Muscle of back (tissue), 11 donors: Measurements from ENCODE around the gene OLFM4. TPM values are rescaled to one million over a fixed set of nuclear protein-coding genes. Genes with fewer than 3 reads are reported as not detected.
A peak's percentile ranks its signal among the peaks of the same experiment; 100 is the strongest.
"Not testable (repeated sequence)": the region's sequence is repeated elsewhere in the genome, so short reads cannot be mapped to it uniquely, and the experiment has no call there.

Source experiments
- DNase-seq, 3 donors: peaks; one replicate each; pipeline versions ENCODE4 v3.0.0 to v3.0.0-alpha.2; 2013
- polyA plus RNA-seq, 10 donors: library from polyadenylated mRNA; unstranded; fragments of 120-200 nt; gene quantifications; one replicate each; pipeline ENCODE4 v1.2.1, GENCODE V29; 2013; ENCODE audit not compliant: insufficient read length in 10 of 10

Gene OLFM4
- polyA plus RNA-seq, 10 donors = 0.62 to 1.4 (median 0.84) TPM

GRCh38 chr13:53014018-53014417 lies 14.6 kb upstream of the OLFM4 start:
- not testable (repeated sequence) for DNase-seq

GRCh38 chr13:53014495-53015443 lies 13.8 kb upstream of the OLFM4 start:
- DNase-seq = no peak

GRCh38 chr13:53015971-53016370 lies 12.6 kb upstream of the OLFM4 start:
- no peak for DNase-seq

DNA sequence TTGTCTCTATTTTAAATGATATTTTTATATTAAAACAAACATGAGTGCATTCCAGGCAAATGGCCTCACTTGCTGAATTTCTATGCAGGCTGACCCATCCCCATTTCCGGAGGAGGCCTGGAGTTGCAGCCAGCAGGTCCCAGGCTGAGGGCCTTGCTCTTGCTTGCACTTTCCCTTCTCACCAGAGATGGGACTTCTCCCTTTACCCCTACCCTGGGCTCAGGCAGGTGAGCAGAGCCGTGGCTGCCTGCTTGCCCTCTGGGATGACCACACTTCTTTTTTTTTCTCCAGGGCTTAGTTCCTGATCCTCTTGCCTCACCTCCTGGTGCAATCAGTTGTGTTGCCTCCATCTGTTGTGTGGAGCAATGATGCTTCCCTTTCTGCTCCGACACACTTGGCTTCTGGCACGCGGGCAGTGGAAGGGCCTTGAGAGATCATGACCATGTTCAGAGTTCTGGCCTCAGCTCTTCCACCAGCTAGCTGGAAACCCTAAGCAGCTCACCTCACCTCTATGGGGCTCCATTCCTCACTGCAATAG lies 11.1 kb upstream of the OLFM4 start:
- DNase-seq = no peak

DNA sequence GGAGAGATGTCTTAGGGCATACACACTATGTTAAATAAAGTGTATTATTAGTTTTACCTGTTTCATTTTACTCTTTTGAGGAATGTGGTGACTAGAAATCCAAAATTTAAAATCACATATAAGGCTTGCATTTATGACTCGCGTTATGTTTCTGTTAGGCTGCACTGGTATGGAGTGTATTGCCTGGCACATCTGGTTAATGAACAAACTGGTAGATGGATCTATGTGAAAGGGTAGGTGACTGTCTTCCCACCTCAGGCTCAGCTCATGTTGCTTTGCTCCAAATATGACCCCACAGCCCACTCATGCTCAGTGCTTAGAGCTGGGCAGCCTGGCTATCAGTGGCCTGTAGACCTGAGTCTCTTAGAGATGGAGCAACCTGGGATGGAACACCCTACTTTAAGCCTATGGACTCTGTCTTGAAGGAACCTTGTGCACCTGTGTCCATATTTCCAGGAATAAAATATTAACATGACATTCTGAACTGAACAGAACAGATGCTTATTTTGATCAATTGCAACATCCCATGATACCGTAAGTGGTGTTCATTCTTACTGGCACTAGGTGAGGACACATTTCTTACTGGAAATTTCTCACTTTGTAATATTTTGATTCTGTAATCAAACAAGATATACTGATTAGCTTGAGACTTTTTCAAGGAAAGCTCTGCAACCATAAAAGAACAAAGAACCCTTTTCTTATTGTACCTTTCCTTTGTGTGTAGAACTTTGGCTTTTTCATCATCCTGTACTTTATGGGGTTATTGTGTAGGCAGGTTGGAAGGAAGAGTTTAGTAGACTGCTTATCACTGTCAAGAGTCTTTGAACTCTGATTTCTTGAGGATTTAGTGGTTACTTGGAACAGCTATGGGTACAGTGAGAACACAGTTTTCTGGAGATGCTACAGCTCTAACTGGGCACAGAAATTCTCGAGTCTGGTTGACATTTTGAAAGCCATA lies 9.6 kb upstream of the OLFM4 start:
- DNase-seq = no peak

- DNase-seq = no peak
These were observed 7.8 kb upstream of the OLFM4 start for GRCh38 chr13:53020764-53021335.

DNA sequence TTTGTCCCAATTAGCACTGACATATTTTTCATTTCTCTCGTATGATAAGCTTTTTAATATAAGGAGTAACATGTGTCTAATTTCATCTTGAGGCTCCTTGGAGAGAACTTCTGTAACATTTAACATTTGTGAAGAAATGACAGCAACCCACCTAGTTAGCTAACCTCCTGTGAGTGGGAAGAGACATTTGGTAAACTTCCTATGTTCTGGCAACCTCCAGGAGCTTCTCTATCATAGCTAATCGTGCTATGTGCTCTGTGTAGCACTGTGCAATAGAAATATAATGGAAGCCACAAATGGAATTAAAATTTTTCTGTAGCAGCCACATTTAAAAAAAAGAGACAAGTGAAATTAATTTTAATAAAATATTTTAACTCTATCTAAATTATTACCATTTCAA lies 5.4 kb upstream of the OLFM4 start:
- no peak for DNase-seq

- DNase-seq = no peak
These were observed 550 bp upstream of the OLFM4 start for GRCh38 chr13:53028063-53028462.

GRCh38 chr13:53032849-53033248 lies 4.2 kb downstream of the OLFM4 start:
- no peak for DNase-seq

- DNase-seq = no peak
These were observed 10.4 kb downstream of the OLFM4 start for GRCh38 chr13:53038993-53039392.

GRCh38 chr13:53041968-53042516 lies 13.4 kb downstream of the OLFM4 start:
- peak in 1 of 3 donors; percentile 22 for DNase-seq

GRCh38 chr13:53042877-53043276 lies 14.3 kb downstream of the OLFM4 start:
- DNase-seq = peak in 1 of 3 donors; percentile 39

DNA sequence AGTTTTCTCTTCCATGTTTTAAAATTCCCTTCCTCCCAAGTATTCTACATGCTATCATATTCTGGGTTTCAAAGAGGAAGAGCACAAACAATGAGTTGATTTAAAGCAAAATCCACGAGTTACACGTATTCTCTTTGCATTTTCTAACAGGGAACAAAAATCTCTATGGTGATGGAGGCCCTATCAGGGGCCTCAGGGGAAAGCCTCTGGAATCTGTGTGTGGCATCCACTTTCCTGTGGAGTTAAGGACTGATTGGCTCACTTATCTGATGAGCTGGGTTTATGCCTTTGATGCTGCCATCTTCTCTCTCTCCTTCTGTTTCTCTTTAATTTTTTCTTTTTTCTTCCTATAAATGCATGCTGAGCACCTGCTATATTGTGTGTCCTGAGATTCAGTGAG lies 14.8 kb downstream of the OLFM4 start:
- peak in 1 of 3 donors; percentile 27 for DNase-seq

DNA sequence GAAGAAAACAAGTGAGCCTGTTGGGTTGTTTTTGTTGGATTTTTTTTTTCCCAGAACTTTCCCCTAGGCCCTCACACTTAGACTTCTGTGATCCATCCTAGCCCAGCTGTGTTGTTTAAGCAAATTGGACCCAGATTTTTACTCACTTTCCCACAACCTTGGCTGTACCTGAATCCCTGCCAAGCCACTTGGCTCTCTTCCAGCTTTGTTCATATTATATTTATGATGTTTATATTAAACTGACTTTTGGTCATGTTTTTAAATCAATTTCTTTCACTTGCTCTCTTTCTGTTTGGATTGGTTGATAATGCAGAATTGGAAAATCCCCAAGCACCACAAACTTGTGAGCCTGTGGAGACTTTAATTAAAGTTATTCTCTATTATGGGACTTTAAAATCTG lies 16.6 kb downstream of the OLFM4 start:
- DNase-seq = peak; percentile 74 to 94 (median 86)

DNA sequence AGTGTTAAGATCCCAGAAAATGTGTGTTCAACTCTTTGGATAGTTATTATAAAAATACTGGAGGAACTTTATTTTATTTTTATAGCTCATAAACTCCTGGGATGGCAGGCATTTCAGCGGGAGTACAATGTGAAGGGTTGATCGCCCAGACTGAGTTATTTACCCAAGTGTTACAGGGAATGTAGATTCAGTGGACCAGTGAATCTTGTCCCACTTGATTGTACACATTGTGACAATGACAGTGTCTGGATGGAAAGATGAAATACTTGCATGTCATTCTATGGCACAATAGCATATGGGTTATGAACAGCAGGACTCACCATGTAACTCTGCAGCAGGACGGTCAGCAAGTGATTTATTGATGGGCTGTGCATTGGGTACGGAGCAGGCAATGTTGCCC lies 20.3 kb downstream of the OLFM4 start:
- no peak for DNase-seq

- no peak for DNase-seq
These were observed 21.5 kb downstream of the OLFM4 start for GRCh38 chr13:53050151-53050550.

GRCh38 chr13:53052675-53053074 lies 24.1 kb downstream of the OLFM4 start:
- peak in 1 of 3 donors; percentile 45 for DNase-seq

DNA sequence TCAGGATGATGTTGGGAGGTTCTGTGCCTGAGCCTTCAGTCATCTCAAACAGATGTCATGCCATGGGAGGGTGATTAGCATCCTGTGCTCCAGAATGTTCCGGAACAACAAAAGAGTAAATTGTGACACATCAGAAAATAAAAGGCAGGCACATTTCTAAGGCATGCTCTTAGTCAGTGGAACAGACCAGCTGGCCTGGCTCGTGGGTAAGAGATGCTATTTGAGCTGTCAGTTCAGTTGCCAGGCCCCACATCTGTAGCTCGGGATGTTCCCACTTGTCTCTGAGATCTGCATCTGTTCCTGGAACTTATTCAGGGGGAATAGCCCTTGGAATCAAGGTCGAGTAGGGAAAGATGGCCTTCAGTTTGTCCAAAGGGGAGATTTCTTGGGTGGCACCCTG lies 26.0 kb downstream of the OLFM4 start:
- DNase-seq = peak in 1 of 3 donors; percentile 66

GRCh38 chr13:53058065-53058679 lies 29.6 kb downstream of the OLFM4 start:
- peak in 1 of 3 donors; percentile 25 for DNase-seq

GRCh38 chr13:53060840-53061490 lies 32.4 kb downstream of the OLFM4 start:
- no peak for DNase-seq
